Measurements from ENCODE around the gene NUDT6. TPM values are rescaled to one million over a fixed set of nuclear protein-coding genes. Genes with fewer than 3 reads are reported as not detected.

The NUDT6 gene, protein sequence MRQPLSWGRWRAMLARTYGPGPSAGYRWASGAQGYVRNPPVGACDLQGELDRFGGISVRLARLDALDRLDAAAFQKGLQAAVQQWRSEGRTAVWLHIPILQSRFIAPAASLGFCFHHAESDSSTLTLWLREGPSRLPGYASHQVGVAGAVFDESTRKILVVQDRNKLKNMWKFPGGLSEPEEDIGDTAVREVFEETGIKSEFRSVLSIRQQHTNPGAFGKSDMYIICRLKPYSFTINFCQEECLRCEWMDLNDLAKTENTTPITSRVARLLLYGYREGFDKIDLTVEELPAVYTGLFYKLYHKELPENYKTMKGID
- 2.7 and 3.9 TPM in 2 replicates for total RNA-seq

DNA sequence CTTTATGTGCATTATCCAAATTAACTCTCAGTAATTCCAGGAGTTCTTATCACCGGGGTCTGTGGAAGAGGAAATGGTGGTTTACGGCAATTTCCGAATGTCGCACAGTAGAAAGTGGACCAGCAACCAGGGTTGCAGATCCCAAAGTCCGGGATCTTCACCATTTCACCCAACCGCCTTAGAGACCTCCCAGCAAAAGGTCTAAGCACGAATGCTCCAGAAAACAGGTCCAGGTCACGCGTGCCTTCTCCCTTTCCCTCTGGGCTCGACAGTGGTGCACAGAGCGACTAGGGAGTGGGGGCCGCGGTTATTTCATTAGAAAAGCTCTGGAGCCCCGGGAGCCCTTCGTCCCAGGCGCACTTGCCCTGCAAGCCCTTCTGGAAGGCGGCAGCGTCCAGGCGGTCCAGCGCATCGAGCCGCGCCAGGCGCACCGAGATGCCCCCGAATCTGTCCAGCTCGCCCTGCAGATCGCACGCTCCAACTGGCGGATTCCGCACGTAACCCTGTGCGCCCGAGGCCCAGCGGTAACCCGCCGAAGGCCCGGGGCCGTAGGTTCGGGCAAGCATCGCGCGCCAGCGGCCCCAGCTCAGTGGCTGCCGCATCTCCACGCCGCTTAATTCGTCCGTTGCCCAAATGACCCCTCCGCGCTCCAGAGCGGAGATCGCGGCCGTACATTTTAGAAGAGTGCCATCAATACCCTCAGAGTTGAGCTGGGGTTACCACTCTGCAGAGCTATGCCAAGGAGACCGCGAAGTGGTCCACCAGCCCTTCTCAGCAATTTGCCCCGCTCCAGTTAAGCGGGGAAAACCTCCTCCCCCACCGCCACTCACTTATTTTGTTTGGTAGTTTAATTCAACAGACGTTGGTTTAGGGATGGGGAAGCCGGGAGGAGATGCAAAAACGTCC, at the start of gene NUDT6:
NUDT6 (minus strand) TSS at position 627 of the 906 bp plus-strand sequence; CDS start at position 602, 25 bp downstream.
- no peaks in the 10 kb centered on the region for H3K27me3 ChIP-seq (ENCODE audit: control insufficient read depth, insufficient read depth, low read length)
- TF ChIP-seq, protein P1, sequence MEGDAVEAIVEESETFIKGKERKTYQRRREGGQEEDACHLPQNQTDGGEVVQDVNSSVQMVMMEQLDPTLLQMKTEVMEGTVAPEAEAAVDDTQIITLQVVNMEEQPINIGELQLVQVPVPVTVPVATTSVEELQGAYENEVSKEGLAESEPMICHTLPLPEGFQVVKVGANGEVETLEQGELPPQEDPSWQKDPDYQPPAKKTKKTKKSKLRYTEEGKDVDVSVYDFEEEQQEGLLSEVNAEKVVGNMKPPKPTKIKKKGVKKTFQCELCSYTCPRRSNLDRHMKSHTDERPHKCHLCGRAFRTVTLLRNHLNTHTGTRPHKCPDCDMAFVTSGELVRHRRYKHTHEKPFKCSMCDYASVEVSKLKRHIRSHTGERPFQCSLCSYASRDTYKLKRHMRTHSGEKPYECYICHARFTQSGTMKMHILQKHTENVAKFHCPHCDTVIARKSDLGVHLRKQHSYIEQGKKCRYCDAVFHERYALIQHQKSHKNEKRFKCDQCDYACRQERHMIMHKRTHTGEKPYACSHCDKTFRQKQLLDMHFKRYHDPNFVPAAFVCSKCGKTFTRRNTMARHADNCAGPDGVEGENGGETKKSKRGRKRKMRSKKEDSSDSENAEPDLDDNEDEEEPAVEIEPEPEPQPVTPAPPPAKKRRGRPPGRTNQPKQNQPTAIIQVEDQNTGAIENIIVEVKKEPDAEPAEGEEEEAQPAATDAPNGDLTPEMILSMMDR (IDR thresholded peaks at IDR 0.05; ENCODE audit: insufficient read depth, low read length, severe bottlenecking): no peak
- FAIRE-seq (no peak), DNase-seq (ENCODE audit: low read depth) (peak; percentile 39)
- H3K4me3 ChIP-seq (ENCODE audit: low read depth, low read length): peak within 1 kb of the TSS; percentile 43
- H3K36me3 ChIP-seq (ENCODE audit: control insufficient read depth, insufficient read depth, low read length): no peaks in the 10 kb centered on the region

DNA sequence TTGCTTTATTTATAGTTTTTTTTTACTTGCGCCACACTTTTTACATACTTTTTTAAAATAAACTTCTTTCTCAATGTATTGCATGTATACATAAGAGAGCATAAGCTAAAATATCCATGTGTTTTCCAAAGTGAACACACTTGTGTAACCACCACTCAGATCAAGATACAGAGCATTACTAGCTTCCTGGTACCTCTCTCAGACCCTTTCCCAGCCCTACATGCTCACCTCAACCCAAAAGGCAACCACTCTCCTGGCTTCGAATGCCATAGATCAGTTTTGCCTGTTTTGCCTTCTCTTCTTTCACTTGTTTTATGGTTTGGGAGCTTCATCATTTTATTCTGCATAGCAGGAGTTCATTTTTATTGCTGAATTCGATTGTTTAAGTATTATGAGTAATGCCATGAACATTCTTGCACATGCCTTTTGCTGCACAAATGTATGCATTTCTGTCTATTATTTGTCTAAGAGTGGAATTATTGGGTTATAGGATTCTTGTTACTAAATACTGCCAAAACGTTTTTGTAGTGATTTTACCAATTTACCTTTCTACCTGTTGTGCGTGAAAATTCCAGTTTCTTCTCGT, 45.9 kb upstream of the NUDT6 start:
- DNase-seq (ENCODE audit: low read depth) (peak; percentile 13), FAIRE-seq (no peak)
- TF ChIP-seq, protein P1 (IDR thresholded peaks at IDR 0.05; ENCODE audit: insufficient read depth, low read length, severe bottlenecking): no peak
- no peak overlapping the region for H3K4me3 ChIP-seq (ENCODE audit: low read depth, low read length)
- no peaks in the 10 kb centered on the region for H3K36me3 ChIP-seq (ENCODE audit: control insufficient read depth, insufficient read depth, low read length)
- no peaks in the 10 kb centered on the region for H3K27me3 ChIP-seq (ENCODE audit: control insufficient read depth, insufficient read depth, low read length)

DNA sequence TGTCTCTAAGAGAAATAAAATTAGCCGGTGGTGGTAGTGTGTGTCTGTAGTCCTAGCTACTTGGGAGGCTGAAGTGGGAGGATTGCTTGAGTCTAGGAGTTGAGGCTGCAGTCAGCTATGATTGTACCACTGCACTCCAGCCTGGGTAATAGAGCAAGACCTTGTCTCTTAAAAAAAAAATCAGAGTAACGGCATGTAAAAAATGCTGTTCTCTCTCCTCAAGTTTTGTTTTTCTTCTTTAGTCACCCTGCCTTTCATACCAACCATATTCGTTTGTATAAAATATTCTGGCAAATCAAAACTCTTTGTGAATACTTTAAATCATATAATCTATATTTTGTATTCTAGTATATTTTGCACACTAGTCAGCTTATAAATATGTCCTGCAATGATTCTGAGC, 44.8 kb upstream of the NUDT6 start:
- Histone ChIP-seq H3K36me3 (ENCODE audit: control insufficient read depth, insufficient read depth, low read length) (no peaks in the 10 kb centered on the region), H3K27me3 (ENCODE audit: control insufficient read depth, insufficient read depth, low read length) (no peaks in the 10 kb centered on the region), H3K4me3 (ENCODE audit: low read depth, low read length) (no peak overlapping the region)
- DNase-seq (ENCODE audit: low read depth) (no peak), FAIRE-seq (no peak)
- TF ChIP-seq, protein P1 (IDR thresholded peaks at IDR 0.05; ENCODE audit: insufficient read depth, low read length, severe bottlenecking): no peak

DNA sequence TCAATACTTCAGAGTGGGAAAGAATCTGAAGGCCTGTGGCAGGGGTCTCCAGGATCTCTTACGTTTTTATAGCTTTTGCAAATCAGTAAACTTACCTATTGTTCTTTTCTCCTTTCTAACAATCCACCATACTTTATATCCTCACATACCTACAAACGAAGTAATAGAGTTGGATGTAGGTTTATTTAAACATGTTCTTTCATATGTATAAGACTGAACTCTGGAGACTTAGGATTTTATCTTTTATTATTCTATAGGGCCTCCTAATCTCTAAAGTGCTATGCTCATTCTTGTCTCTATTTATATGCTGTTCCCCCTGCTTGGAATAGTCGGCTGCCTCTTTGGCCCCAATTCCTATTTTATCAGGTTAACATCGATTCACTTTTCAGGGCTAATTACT, 43.8 kb upstream of the NUDT6 start:
- FAIRE-seq: no peak
- Histone ChIP-seq H3K27me3 (ENCODE audit: control insufficient read depth, insufficient read depth, low read length) (no peaks in the 10 kb centered on the region), H3K36me3 (ENCODE audit: control insufficient read depth, insufficient read depth, low read length) (no peaks in the 10 kb centered on the region), H3K4me3 (ENCODE audit: low read depth, low read length) (no peak overlapping the region)
- TF ChIP-seq, protein P1 (IDR thresholded peaks at IDR 0.05; ENCODE audit: insufficient read depth, low read length, severe bottlenecking): no peak
- no peak for DNase-seq (ENCODE audit: low read depth)

DNA sequence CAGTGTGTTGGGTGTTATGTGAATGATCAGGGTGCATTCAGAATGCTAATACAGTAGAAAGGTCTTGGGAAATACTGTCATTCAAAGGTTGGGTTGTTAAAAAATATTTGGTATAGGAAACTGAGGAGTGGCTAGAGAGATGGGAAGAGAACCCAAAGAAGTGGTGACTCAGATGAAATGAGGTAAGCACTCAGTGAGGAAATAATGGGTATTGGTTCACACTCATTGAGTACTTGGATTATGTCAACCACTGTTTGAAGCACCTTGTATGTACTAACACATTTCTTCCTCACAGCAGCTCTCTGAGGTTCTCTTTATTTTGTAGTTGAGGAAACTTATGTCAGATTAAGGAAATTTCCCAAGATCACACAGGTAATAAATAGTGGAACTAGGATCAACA, 40.8 kb upstream of the NUDT6 start:
- TF ChIP-seq, protein P1 (IDR thresholded peaks at IDR 0.05; ENCODE audit: insufficient read depth, low read length, severe bottlenecking): no peak
- DNase-seq (ENCODE audit: low read depth) (peak; percentile 94), FAIRE-seq (no peak)
- H3K4me3 ChIP-seq (ENCODE audit: low read depth, low read length): no peak overlapping the region
- no peaks in the 10 kb centered on the region for H3K27me3 ChIP-seq (ENCODE audit: control insufficient read depth, insufficient read depth, low read length)
- no peaks in the 10 kb centered on the region for H3K36me3 ChIP-seq (ENCODE audit: control insufficient read depth, insufficient read depth, low read length)

All from bronchial epithelial cell (primary cell).